Activated CD8-positive, alpha-beta memory T cell treated with anti-CD3 and anti-CD28 coated beads, Interleukin-2, amount 50 U/mL, for 1 hour (primary cell): ENCODE results near the gene PBXIP1.
"Not testable (repeated sequence)": the region's sequence is repeated elsewhere in the genome, so short reads cannot be mapped to it uniquely, and the experiment has no call there.

Experiments used
- DNase-seq: peaks from one replicate; pipeline ENCODE4 v3.0.0-alpha.2; 2020; ENCODE audit errors: extremely low read depth

PBXIP1 gene

DNA sequence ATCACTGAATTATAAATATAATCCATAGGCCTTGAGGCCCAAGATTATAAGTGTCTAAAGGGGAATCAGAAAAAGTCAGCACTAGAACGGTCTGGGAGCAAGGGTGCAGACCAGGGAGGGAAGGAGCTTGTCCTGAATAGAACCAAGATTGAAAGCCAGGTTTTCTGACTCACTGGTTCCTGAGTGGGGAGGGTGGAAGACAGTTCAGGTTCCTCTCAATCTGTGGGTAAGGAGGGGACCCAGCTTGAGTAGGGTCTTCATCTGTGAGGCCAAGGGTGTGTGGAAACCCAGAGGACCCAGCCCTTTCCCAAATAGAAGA, 38.3 kb upstream of the PBXIP1 start:
- DNase-seq = no peak

DNA sequence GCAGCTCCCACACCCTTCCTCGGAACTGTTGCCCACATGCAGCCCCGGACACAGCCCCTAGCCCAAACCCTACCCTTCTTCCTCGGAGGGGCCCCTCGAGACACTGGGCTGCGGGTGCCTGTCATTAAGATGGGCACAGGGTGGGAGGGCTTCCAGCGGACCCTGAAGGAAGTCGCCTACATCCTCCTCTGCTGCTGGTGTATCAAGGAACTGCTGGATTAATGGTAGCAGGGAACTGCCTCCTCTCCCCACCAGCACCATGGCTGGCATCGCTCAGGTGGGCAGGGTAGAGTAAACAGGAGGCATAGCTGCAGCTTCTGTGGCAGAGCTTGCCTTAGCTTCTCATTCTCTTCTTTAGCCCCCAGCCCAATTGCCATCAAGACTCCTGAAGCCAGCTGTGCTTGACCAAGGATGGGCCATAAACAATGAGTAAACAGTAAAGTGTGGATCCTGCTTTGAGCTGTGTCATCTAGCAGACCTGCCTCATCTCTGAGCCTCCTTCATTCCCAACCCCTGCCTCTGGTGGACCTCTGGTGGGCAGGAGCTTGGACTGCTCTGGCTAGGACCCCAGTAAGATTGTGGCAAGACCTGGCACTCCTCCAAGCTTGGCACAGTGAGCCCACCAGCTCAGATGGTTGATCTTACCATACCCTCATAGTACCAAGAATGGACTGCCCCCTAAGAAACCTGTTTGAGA, 37.8 kb upstream of the PBXIP1 start, which contains the start of gene LENEP:
TSS of gene LENEP (plus strand) at position 15 of the 697 bp plus-strand sequence. CDS start at position 37, 22 bp downstream.
- no peak for DNase-seq

DNA sequence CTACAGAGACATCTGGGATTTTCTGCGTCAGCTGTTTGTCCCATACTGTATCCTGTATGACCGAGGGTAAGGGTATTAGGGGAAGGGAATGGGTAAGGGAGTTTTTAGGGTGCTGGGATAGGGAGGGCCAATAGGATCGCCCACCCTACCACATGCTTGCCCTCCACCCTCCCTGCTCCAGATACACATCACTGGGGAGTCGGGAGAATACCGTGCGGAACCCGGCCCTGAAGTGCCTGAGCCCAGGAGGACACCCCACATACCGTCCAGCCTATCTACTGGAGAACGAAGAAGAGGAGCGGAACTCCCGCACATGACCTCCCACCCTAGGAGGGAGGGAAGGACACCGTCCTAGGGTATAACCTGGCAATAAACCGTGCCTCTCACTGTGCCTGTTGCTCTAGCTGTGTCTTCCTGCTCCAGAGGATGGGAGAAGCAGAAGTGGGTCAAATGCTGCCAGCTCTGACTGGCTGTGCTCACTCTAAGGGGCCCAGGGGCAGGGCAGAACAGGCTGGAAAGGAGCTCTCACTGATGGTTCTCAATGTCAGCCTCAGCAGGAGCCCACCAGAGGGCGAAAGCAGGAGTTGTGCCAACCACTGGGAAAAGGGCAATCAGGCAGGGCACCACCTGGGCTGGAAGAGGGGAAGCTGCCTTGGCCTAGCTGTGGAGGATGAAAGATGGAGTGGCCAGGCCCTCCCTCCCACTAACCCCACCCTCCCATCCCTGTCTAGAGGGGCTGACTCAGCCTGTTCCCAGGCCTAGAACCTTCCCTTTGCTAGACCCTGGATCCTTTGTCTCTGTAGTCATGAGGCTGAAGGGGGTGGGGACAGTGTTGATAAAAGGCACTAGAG, 37.0 kb upstream of the PBXIP1 start:
- no peak for DNase-seq

DNA sequence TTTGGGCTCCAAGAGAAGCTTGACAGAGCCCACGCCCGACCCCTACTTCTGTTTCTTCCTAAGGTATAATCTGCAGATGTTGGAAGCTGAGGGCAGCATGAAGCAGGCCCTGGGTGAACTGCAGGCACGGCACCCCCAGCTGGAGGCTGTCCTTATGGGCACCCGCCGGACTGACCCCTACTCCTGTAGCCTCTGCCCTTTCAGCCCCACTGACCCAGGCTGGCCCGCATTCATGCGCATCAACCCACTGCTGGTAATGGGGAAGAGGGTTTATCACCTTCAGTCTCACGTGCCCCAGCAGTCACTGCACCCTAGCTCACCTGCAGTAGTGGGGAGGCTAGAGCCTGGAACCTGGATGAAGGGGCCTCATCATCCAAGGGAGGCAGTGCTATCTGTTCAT, 34.4 kb upstream of the PBXIP1 start:
- no peak for DNase-seq

DNA sequence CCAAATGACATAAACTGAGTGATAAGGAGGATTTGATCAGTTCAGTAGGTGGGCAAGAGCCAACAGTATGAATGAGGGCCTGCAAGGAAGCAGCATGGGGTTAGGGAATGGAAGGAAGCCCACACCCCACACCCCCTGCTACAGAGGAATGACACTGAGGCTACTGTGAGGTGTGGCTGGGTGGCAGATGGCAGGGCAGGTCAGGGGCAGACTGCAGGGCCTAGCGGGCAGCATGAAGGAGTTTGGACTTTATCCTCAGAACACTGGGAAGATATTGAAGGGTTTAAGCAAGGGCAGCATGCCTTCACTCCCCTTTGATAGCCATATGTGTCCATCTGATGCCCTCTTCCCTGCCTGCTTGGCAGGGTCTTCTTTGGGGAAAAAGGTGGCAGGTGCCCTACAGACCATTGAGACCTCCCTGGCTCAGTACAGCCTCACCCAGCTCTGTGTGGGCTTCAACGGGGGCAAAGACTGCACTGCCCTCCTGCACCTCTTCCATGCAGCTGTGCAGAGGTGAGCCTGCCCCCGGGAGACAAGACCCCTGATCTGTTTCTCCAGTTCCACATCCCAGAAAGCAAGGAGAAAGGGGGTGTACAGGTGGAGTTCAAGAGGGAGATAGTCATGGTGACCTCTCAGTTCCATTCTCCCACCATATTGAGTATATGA, 33.4 kb upstream of the PBXIP1 start:
- no peak for DNase-seq

DNA sequence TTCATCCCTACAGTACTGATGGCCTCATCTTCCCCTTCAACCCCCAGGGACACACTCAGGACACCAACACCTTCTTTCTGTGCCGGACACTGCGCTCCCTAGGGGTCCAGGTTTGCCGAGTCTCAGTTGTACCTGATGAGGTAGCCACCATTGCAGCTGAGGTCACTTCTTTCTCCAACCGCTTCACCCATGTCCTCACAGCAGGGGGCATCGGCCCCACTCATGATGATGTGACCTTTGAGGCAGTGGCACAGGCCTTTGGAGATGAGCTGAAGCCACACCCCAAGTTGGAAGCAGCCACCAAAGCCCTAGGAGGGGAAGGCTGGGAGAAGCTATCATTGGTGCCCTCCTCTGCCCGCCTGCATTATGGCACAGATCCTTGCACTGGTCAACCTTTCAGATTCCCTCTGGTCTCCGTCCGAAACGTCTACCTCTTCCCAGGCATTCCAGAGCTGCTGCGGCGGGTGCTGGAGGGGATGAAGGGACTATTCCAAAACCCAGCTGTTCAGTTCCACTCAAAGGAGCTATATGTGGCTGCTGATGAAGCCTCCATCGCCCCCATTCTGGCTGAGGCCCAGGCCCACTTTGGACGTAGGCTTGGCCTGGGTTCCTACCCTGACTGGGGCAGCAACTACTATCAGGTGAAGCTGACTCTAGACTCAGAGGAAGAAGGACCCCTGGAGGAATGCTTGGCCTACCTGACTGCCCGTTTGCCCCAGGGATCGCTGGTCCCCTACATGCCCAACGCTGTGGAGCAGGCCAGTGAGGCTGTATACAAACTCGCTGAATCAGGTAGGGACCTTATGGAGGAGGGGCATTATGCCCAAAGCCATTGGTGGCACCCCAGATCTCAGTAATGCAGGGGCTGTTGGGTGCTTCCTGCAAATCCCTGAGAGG, 32.4 kb upstream of the PBXIP1 start:
- no peak for DNase-seq

DNA sequence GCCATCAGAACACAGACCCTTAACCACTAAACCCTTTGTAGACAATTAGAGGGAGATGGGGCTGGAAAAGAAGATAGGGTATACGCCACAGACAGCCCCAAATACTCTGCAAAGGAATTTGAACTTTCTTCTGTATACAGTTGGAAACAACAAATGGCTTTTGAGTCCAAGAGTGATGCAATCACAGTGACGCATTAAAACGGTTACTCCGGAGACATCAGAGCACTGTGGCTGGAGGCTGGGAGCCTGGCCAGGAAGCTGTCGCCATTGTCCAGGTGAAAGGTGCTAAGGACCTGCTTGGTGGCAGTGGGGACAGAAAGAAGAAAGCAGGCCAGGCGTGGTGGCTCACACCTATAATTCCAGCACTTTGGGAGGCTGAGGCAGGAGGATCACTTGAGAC, 31.4 kb upstream of the PBXIP1 start:
- no peak for DNase-seq

DNA sequence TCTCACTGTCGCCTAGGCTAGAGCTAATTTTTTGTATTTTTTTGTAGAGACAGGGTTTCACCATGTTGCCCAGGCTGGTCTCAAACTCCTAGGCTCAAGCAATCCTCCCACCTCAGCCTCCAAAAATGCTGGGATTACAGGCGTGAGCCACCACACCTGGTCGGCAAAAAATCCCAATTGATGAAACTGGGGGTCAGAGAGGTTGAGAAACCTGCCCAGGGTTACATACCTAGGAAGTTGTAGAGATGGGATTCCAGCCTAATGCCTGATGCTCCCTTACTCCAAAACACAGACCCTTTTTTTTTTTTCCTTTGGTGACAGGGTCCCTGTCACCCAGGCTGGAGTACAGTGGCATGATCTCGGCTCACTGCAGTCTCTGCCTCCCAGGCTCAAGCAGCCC, 30.8 kb upstream of the PBXIP1 start:
- not testable (repeated sequence) for DNase-seq

DNA sequence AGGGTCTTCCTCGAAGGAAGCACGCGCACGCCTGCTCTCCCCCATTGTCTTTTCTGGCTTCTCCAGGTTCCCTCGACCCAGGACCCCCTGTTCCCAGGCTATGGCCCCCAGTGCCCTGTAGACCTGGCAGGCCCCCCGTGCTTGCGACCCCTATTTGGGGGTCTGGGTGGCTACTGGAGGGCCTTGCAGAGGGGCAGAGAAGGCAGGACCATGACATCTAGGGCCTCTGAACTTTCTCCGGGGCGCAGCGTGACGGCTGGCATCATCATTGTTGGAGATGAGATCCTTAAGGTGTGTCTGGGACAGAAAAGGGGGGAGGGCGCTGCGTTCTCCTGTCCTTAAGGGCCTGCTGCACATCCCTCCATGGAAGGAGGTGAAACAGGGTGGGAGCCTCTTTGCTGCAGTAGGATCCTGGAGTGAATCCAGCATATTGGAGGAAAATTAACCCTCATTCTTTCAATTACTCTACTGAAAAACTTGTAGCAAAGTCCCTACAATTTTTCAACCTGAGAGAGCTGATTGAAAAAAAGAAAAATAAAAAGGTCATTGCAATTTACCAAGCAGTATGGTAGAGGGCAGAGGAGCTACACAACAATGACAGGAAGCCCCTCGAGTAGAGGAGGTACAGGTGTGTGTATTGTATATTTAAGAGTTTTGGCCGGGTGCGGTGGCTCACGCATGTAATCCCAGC, 28.0 kb upstream of the PBXIP1 start:
- DNase-seq = no peak

DNA sequence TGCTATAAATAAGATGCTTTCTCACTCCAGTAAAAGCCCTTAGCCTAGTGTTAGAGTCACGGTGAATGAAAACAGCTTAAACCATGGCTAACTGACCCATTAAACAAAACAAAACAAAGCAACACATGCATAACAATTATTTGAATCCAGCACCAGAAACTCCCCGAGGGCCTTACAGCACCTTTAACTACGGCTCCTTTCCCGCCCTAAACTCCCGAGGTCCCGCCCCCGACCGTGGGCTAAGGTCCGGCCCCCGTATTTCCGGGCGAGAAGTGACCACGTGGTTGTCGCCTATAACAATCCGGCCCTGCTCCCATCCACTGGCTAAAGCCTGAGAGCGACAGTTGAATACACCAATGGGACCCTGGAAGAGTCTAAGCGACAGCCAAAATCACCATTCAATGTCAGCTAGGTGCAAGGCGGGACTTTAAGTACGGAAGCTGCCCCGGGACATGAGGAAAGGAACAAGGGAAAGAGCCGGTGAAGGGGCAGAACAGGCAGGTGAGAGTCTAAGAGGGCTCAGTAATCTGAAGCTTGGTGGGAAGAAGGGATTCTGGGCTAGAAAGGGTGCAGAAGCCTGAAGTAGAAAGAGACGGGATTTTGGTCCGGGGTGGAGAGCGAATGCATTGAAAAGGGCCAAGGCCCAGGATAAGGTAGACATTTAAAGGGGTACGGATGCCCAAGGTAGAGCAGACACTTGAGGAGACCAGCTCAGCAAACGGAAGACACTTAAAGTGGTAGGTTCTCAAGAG, 27.2 kb upstream of the PBXIP1 start, which contains the start of gene FLAD1:
TSS of gene FLAD1 (plus strand) at position 448 of the 752 bp plus-strand sequence. CDS start 351 bp downstream, outside the sequence.
- peak; percentile 90 for DNase-seq

DNA sequence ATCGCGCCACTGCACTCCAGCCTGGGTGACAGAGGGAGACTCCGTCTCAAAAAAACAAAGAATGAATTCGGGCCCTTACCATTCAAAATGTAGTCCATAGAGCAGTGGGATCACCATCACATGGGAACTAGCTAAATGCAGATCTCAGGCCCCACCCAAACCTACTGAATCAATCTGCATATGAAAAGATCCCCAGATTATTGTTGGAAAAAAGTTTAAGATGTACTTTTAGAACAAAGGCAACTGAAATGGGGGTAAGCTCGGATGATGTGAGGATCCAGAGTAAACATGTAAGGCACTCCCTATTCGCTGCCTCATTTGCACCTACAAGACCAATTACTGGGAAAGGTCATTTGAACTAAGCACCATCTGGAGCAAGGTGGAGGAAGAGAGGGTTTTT, 26.4 kb upstream of the PBXIP1 start:
- no peak for DNase-seq

DNA sequence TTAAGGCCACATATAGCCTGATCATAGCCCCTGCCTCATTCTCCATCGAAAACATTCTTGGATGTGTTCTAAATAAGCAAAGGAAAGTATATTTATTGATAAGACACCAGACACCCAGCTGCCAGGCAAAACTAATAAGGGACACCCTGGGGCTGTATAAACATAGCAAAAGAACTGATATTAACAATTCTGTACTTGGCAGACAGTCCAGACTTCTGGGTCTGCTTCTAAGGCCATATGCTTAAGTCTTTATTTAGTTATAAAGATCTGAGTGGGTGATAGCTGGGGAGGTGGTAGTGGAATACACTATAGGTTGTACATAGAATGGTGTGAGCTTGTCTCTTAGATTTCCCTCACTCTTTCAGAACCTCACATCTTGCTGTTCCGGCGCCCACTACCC, 22.5 kb upstream of the PBXIP1 start:
- DNase-seq = no peak

DNA sequence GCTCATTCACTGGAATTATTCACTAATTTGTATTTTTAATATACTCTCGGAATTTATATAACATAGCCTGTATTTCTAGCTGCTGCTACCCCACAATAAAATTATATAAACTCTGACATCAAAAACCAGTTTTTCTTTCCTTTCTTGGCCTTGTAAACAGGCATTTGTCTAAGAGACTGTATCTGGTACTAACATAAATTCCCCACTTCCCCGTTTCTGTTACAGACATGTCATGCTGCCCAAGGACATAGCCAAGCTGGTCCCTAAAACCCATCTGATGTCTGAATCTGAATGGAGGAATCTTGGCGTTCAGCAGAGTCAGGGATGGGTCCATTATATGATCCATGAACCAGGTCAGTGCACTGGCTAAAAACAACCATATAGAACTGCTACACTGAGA, 21.9 kb upstream of the PBXIP1 start:
- DNase-seq = not testable (repeated sequence)

DNA sequence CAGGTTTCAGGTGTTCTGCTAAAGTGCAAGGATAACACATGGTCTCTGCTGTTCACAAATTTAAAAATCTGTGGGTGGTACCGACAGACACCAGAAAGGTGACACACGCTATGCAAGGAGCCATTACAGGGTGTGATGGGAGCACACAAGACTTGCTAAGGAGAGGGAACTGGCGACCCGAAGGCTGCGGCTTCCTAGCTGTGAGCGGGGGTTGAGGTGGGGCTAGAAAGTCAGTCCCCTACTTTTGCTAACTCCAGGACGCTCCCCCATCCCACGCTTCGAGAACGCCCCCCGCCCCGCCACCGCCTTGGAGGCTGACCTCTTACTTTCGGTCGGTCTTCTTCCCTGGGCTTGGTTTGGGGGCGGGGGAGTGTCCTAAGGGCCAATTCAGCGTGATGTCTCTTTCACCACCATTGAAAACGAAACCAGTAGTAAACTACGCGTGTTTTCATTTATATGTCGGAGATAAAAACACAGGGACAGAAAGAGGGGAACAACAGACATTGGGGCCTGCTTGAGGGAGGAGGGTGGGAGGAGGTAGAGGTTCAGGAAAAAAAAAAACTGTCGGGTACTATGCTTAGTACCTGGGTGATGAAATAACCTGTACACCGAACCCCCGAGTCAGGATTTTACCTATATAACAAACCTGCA, 19.6 kb upstream of the PBXIP1 start:
- no peak for DNase-seq

DNA sequence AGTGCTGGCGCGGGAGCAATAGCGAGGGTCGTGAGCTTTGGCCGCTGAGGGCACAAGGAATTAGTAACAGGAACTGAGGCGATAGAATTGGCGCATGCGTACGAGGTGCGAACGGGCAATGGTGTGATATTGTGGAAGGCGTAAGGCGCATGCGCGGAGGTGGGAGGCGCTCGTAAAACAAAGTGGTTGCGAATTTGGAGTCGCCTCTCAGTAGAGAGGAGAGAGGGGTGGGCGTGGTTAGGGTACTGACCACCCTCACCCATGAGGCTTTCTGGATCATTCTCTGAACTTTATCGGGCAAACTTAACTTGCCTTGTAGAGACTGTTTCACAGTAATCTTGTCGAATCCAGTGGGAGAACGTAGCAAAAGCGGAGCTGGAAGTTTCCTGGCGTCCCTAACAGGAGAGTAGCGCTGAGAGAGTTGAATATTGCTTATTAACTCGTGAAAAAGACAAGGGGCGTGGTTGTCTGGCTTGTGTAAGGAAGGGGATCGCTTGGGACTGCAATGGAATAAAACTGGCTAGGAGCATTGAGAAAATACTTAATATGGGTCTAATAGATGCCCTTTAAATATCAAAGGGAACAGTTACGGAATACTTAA, 19.0 kb upstream of the PBXIP1 start:
- DNase-seq = peak; percentile 93

DNA sequence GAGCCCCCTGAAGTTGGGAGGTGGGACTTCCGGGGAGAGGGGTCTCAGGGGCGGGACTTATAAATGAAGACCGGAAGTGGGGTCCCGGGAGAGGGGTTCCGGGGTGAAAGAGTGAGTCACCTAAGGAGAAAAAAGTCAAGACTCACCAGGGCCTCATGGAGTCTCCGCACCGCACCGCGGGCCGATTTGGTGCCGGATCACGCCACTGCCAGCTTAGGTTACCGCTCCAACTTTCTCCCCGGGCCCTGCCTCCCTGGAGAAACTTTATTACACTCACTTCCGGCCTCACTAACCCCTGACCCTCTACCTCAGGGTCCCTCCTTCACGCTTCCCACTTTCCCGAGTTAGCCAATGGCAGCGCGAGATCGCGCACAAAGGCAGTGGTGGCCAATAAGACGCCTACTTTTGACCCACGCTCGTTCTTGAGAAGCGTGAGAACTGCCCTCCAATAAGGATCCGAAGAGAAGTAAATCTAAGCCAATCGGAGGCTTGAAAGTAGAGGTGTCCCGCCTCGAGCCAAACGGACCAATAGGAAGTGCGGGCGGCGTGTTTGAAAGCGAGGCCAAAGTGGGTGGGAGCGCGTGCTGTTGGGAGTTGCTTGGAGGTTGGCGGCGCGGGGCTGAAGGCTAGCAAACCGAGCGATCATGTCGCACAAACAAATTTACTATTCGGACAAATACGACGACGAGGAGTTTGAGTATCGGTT, 18.4 kb upstream of the PBXIP1 start, which contains the start of gene CKS1B:
TSS of gene CKS1B (plus strand) at position 580 of the 706 bp plus-strand sequence. CDS start at position 645, 65 bp downstream.
- DNase-seq = peak; percentile 97

DNA sequence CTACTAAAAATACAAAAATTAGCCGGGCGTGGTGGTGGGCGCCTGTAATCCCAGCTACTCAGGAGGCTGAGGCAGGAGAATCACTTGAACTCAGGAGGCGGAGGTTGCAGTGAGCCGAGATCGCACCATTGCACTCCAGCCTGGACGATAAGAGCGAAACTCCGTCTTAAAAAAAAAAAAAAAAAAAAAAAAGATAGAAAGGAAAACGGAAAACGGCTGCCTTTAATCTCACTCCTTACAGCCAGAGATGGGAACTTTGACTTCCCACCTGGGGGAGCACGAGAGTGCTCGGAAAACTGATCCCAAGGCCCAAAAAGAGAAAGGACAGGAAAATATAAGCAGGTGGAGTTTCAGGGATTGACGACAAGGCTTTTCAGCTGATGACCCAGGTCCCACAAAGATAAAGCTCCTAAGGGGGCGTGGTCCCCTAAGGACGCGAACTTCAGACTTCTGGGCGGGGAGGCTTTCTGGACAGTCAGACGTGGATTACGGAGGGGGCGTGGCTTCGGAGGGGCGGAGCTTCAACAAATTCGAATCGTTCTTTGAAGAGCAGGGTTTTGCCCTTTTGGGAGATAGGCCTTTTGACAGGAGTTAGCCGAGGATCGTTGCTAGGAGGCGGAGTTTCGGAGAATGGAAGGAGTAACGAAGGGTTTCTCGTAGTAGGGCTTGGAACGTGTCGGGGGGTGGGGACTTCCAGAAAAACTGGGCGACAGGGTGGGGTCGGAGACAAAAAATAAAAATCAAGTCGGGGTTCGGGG, 17.6 kb upstream of the PBXIP1 start:
- peak; percentile 61 for DNase-seq
